Central memory CD8-positive, alpha-beta T cell (primary cell): ENCODE data around the gene PLAAT2.

Experiments
- ATAC-seq: fragments of 150-1000 bp; cut with Tn5 transposase; replicated peaks from 2 replicates; pipeline ENCODE4 v1.10.0; 2022; ENCODE audit warnings: mild to moderate bottlenecking, moderate FRiP score, moderate number of reproducible peaks; ENCODE audit not compliant: poor library complexity, severe bottlenecking; ENCODE audit errors: extremely low read depth
- DNase-seq, 2 donors: peaks; one replicate each; pipeline ENCODE4 v3.0.0; 2021; ENCODE audit warnings: low spot score in 2 of 2
- H3K27ac Mint-ChIP-seq: one replicate; pipeline ENCODE4 v1.8.0; 2022; ENCODE audit warnings: low read depth, mild to moderate bottlenecking, moderate library complexity, mixed read lengths
- H3K27me3 Mint-ChIP-seq: one replicate; pipeline ENCODE4 v1.8.0; 2022; ENCODE audit warnings: mixed read lengths
- H3K36me3 Mint-ChIP-seq: one replicate; pipeline ENCODE4 v1.8.0; 2022; ENCODE audit warnings: mild to moderate bottlenecking, moderate library complexity, mixed read lengths; ENCODE audit not compliant: insufficient read depth
- H3K4me1 Mint-ChIP-seq: one replicate; pipeline ENCODE4 v1.8.0; 2022; ENCODE audit warnings: mixed read lengths
- H3K4me3 Mint-ChIP-seq: one replicate; pipeline ENCODE4 v1.8.0; 2022; ENCODE audit warnings: mild to moderate bottlenecking, moderate library complexity, mixed read lengths
- H3K9me3 Mint-ChIP-seq: one replicate; pipeline ENCODE4 v1.8.0; 2022; ENCODE audit warnings: mixed read lengths

The PLAAT2 gene

GRCh38 chr11:63572026-63572688 is 9.0 kb upstream of the PLAAT2 start:
- H3K27me3 Mint-ChIP-seq = no peaks in the 10 kb centered on the region
- ATAC-seq (no peak), DNase-seq (no peak)
- H3K4me3 Mint-ChIP-seq = no peak overlapping the region
- H3K27ac Mint-ChIP-seq = peak overlapping the region; percentile 96
- no peaks in the 10 kb centered on the region for H3K9me3 Mint-ChIP-seq
- H3K36me3 Mint-ChIP-seq = peaks cover 9% of the 10 kb centered on the region
- H3K4me1 Mint-ChIP-seq = peaks cover 38% of the 10 kb centered on the region

GRCh38 chr11:63569570-63569969 is 6.4 kb upstream of the PLAAT2 start:
- Mint-ChIP-seq H3K36me3 (peaks cover 16% of the 10 kb centered on the region), H3K4me1 (peaks cover 39% of the 10 kb centered on the region), H3K4me3 (no peak overlapping the region), H3K9me3 (no peaks in the 10 kb centered on the region), H3K27ac (peak overlapping the region; percentile 96), H3K27me3 (no peaks in the 10 kb centered on the region)
- ATAC-seq = no peak
- no peak for DNase-seq

- H3K9me3 Mint-ChIP-seq = no peaks in the 10 kb centered on the region
- H3K36me3 Mint-ChIP-seq = peaks cover 13% of the 10 kb centered on the region
- H3K27me3 Mint-ChIP-seq = no peaks in the 10 kb centered on the region
- H3K4me3 Mint-ChIP-seq = peak overlapping the region; percentile 24
- peaks cover 41% of the 10 kb centered on the region for H3K4me1 Mint-ChIP-seq
- peak; percentile 92 for ATAC-seq
- peak in 1 of 2 donors; percentile 90 for DNase-seq
- H3K27ac Mint-ChIP-seq = peak overlapping the region; percentile 96
Observed at GRCh38 chr11:63567044-63567840, 4.1 kb upstream of the PLAAT2 start.

GRCh38 chr11:63564784-63565350 is 1.7 kb upstream of the PLAAT2 start:
- Mint-ChIP-seq H3K4me1 (peaks cover 47% of the 10 kb centered on the region), H3K27ac (peak overlapping the region; percentile 86), H3K9me3 (no peaks in the 10 kb centered on the region), H3K36me3 (peaks cover 12% of the 10 kb centered on the region), H3K27me3 (no peaks in the 10 kb centered on the region), H3K4me3 (no peak overlapping the region)
- no peak for ATAC-seq
- no peak for DNase-seq

GRCh38 chr11:63564056-63564774 is 1.0 kb upstream of the PLAAT2 start:
- Mint-ChIP-seq H3K9me3 (no peaks in the 10 kb centered on the region), H3K36me3 (peaks cover 12% of the 10 kb centered on the region), H3K27me3 (no peaks in the 10 kb centered on the region), H3K4me3 (peak overlapping the region; percentile 7), H3K4me1 (peaks cover 50% of the 10 kb centered on the region), H3K27ac (peak overlapping the region; percentile 86)
- ATAC-seq = no peak
- no peak for DNase-seq

GRCh38 chr11:63560506-63561180 is 2.5 kb downstream of the PLAAT2 start:
- peaks cover 45% of the 10 kb centered on the region for H3K4me1 Mint-ChIP-seq
- ATAC-seq (peak; percentile 65), DNase-seq (no peak)
- peak overlapping the region; percentile 65 for H3K27ac Mint-ChIP-seq
- peak overlapping the region; percentile 52 for H3K4me3 Mint-ChIP-seq
- H3K36me3 Mint-ChIP-seq = peaks cover 2% of the 10 kb centered on the region
- no peaks in the 10 kb centered on the region for H3K27me3 Mint-ChIP-seq
- H3K9me3 Mint-ChIP-seq = no peaks in the 10 kb centered on the region

- no peaks in the 10 kb centered on the region for H3K27me3 Mint-ChIP-seq
- no peaks in the 10 kb centered on the region for H3K9me3 Mint-ChIP-seq
- DNase-seq (no peak), ATAC-seq (no peak)
- H3K27ac Mint-ChIP-seq = peak overlapping the region; percentile 13
- H3K4me3 Mint-ChIP-seq = no peak overlapping the region
- H3K36me3 Mint-ChIP-seq = peaks cover 6% of the 10 kb centered on the region
- peaks cover 47% of the 10 kb centered on the region for H3K4me1 Mint-ChIP-seq
Observed at GRCh38 chr11:63558459-63559157, 4.6 kb downstream of the PLAAT2 start.

- peaks cover 54% of the 10 kb centered on the region for H3K4me1 Mint-ChIP-seq
- no peaks in the 10 kb centered on the region for H3K9me3 Mint-ChIP-seq
- H3K27me3 Mint-ChIP-seq = no peaks in the 10 kb centered on the region
- no peak overlapping the region for H3K4me3 Mint-ChIP-seq
- DNase-seq = no peak
- H3K27ac Mint-ChIP-seq = no peak overlapping the region
- no peak for ATAC-seq
- peaks cover 11% of the 10 kb centered on the region for H3K36me3 Mint-ChIP-seq
Observed at GRCh38 chr11:63557570-63557969, 5.6 kb downstream of the PLAAT2 start.

- no peak overlapping the region for H3K27ac Mint-ChIP-seq
- ATAC-seq = no peak
- H3K4me3 Mint-ChIP-seq = no peak overlapping the region
- H3K4me1 Mint-ChIP-seq = peaks cover 64% of the 10 kb centered on the region
- peaks cover 17% of the 10 kb centered on the region for H3K36me3 Mint-ChIP-seq
- H3K9me3 Mint-ChIP-seq = no peaks in the 10 kb centered on the region
- peak in 1 of 2 donors; percentile 6 for DNase-seq
- no peaks in the 10 kb centered on the region for H3K27me3 Mint-ChIP-seq
Observed at GRCh38 chr11:63556404-63557013, 6.7 kb downstream of the PLAAT2 start.

GRCh38 chr11:63554877-63555223 is 8.3 kb downstream of the PLAAT2 start:
- DNase-seq = peak in 1 of 2 donors; percentile 6
- peak overlapping the region; percentile 85 for H3K4me3 Mint-ChIP-seq

GRCh38 chr11:63553759-63554158 is 9.4 kb downstream of the PLAAT2 start:
- ATAC-seq = peak; percentile 88
- Mint-ChIP-seq H3K27ac (peak overlapping the region; percentile 96), H3K4me3 (peak overlapping the region; percentile 85), H3K36me3 (peaks cover 25% of the 10 kb centered on the region), H3K9me3 (no peaks in the 10 kb centered on the region), H3K27me3 (no peaks in the 10 kb centered on the region), H3K4me1 (peaks cover 63% of the 10 kb centered on the region)
- peak in 1 of 2 donors; percentile 79 for DNase-seq

More at GRCh38 chr11:63554877-63555223, 8.3 kb downstream of the PLAAT2 start:
- H3K27me3 Mint-ChIP-seq = no peaks in the 10 kb centered on the region
- H3K36me3 Mint-ChIP-seq = peaks cover 22% of the 10 kb centered on the region
- ATAC-seq = no peak
- H3K9me3 Mint-ChIP-seq = no peaks in the 10 kb centered on the region
- H3K27ac Mint-ChIP-seq = peak overlapping the region; percentile 96
- H3K4me1 Mint-ChIP-seq = peaks cover 60% of the 10 kb centered on the region
